GM11168 (cell line): ENCODE measurements around the gene CXADR.

Experiments used
- in situ Hi-C: fragments of 300-500 bp; cut with MboI; formaldehyde crosslinking; loops from one replicate; pipeline ENCODE4 v1.12.0; 2022; ENCODE audit warnings: low sequenced_read_pairs; ENCODE audit not compliant: unreplicated experiment

CXADR gene

DNA sequence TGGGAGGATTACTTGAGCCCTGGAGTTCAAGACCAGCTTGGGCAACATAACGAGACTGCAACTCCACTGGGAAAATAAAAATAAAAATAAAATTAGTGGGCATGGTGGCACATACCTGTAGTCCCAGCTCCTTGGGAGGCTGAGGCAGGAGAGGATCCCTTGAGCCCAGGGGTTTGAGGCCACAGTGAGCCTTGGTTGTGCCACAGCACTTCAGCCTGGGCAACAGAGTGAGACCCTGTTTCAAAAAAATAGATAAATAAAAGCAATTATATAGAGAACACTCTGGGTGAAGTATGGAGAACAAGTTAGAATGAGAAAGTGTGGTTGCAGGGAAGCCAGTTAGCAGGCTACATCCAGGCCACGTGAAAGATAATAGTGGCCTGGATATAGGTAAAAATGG, 25.7 kb downstream of the CXADR start:
- in situ Hi-C loops, result no loop called here

DNA sequence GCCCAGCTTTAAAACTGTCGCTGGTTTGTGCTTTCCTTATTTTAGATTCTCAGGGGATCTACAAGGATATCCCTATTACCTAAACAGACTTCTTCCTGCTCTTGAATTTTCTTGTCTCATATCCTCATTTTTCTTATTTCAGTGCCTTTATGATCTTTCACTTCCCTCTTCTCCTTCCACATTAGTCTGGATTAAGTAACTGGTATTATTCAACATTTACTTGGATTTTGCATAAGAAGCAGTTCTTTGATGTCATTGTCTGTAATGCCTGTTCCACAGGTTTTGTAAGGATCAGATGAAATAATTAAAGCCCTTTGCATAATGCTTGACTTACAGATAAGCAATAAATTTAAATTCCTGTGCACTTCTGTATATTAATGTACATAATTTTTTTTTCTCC, 26.5 kb downstream of the CXADR start:
- in situ Hi-C loops, result no loop called here

DNA sequence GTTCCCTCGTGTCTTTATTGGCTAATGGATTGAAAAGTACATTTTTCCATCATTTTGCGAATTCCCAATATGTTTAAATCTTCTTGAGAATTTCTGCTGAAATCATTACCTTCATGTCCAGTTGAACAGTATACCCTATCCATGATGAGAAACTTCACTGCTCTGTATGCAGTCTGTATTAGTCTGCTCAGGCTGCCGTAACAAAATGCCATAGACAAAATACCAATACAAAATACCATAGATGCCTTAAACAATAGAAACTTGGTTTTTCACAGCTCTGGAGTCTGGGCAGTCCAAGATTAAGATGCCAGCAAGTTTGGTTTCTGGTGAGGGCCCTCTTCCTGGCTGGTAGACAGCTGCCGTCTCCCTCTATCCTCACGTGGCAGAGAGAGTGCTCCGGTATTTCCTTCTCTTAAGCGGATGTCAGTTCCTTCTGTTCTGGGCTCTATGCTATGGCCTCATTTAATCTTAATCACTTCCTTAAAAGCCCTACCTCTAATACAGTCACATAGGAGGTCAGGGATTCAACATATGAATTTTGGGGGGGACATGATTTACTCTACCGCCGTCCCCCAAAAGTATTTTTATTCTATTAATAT, 27.0 kb downstream of the CXADR start:
- in situ Hi-C loops, result no loop called here

DNA sequence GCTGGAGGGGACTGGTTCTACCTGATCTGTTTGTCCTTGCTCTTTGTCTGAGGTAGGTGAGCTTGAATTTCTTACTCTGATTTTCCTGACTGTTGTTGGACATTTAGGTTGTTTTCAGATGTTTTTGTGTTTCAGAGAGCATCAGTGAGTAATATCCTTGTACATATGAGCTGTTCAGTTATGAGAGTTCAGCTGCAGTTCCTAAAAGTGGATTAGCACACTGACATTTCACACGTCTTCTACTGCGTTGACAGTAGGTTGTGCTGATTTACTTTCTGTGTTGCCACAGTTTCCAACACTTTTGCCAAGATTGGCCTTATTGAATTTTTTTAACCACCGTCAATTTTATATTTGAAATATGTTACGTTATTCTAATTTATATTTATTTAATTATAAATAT, 27.7 kb downstream of the CXADR start:
- in situ Hi-C loops, result no loop called here

DNA sequence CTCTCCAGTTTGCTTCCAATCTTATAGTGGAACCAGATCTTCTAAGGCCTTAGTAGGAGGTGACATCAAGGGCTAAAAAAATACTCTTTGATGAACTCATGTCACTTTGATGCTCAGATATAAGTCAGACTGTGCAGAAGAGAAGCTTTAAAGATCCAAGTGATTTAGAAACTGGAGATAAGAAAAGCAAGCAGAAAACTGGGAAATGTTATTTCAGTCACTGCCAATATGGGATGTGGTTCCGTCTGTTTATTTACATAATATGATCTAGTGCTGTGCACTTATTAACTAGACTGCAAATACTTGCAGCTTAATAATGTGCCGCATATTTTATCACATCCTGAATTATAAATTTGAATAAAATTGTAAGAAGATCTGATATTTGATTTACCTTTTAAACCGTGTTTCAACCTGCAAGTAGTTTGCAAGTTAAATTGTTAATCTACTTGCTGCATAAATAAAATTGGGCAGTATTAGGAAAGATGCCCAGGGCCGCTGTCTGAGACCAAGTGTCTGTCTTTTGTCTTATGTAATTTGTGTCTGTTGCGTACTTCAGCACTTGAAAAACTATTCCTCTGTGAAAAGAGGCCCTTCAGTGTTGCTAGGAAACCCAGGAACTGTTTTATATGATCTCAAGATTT, 29.6 kb downstream of the CXADR start:
- in situ Hi-C loops, result no loop called here

DNA sequence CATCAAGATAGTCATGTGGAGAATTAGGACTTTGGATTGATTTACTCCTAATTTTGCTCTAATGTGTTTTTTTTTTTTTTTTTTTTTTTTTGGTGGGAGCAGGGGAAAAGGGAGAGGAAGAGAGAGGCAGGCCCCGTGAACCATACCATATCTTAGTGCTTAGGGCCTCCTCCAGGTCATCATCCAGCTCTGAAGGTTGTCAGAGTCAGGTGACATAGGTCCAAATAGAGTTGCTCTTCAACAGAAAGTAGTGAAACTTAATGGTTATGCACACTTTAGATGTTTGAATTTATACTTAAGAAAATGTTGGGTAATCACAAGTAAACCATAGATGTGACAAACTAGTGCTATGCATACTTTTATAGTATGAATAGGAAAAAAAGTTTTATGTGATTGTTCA, 32.2 kb downstream of the CXADR start:
- in situ Hi-C loops, result no loop called here

DNA sequence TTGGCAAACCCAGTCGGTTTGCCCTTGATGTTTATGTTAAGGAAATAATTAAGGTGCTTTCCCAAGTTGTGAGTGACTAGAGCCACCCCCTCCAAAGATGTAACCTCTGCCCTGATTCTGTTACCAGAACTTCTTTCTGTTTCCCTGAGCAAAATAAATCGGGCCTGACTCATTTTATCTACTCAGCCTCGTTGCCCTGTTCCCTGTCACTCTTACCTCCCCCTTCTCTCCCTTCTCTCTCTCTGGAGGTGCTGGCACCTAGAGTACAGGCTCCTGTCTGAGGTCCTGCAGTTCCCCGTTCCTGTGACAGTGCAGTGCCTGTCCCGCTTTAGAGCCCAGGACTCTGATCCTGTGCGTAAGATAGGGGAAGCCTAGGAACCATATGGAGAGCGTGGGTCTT, 35.4 kb downstream of the CXADR start:
- in situ Hi-C loops, result no loop called here

DNA sequence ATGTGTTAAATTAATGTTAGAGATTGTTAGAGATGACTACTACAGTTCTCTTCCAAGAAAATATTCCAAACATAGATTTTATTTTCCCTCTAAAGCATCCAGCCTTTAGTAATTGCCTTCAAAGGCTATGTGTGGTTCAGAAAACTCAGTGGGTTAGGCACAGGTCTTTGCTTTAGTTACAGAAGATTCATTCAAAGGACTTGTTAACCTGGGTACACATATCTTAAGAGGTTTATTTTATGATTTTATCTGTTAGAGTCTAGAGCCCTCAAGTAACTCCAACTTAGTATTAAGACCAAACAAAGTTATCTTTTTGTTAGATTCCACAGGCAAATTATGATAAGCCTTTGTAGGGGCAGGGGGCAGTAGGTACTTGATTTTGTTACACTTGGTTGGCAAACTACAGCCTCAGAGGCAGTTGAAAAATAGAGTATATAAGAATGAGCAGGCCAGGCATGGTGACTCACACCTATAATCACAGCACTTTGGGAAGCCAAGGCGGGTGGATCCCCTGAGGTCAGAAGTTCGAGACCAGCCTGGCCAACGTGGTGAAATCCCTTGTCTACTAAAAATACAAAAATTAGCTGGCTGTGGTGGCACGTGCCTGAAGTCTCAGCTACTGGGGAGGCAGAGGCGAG, 37.9 kb downstream of the CXADR start:
- in situ Hi-C loops, result no loop called here

DNA sequence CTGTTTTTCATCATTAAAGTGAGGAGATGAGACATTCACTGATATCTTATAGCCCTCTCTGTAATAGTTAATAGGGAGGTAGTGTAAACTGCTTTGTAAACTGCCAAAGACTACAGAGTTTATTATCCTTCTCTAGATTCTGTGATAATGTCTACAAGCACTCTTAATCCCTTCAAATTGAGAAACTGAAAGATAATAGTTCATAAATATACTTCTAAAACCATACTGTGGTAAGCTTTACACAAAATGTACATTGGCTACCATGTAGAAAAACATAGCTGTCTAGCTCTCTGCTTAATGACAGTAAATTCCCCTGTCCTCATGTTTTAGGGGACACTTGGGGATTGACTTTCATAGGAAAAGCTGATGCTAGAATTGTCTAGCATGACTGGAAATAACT, 39.6 kb downstream of the CXADR start:
- in situ Hi-C loops, result no loop called here

DNA sequence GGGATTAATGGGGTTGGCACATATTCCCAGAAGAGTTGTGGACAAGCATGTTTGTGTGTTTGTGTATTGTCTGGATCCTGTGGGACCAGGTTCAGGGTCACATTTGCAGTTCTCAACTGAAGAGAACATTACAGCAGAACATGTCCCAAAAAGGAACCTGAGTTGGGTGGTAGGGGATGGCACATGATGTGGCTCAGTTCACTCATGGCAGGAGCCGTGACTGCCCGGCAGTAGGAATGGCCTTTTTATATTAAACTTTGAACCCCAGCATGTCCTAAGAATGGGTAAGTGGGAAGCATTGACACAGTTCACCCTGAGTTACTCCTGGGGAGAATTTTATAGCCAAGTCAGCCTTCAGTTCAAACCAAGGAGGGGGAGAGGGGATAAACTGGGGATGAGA, 41.3 kb downstream of the CXADR start:
- in situ Hi-C loops, result no loop called here

DNA sequence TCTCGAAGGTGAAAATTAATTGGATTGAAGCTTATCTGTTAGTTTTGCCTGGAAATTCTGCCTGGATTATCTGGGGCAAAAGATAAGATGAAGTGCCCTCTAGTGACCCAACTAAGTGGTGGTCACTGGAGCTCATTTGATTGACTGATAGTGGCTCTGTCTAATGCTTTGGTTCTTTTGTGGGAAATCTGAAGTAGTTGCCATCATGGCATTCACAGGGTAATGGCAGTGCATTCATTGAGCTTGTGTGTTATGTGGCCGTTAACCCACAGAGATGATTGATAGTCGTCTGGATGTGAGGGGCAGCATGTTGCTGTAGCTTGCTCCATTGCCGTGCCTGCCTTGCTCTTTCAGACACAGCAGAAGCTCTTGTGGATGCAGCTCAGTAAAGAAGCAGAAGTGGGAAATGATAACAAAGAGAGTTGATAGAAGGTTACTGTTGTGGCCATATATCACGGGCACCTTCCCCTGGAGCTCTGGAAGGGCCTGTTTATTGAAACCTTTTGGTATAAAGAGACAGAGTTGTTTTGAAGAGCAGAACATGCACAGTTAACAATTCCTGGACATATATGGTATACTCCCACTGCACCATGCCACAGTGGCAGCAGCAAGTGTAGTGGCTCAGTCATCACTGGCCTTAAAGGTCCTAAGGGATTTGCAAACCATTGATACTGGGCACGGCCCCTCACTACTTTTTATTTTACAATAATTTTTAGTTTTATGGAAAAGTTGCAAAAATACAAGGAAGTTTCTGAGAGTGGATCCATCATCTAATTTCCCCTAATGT, 42.0 kb downstream of the CXADR start:
- in situ Hi-C loops, result no loop called here

DNA sequence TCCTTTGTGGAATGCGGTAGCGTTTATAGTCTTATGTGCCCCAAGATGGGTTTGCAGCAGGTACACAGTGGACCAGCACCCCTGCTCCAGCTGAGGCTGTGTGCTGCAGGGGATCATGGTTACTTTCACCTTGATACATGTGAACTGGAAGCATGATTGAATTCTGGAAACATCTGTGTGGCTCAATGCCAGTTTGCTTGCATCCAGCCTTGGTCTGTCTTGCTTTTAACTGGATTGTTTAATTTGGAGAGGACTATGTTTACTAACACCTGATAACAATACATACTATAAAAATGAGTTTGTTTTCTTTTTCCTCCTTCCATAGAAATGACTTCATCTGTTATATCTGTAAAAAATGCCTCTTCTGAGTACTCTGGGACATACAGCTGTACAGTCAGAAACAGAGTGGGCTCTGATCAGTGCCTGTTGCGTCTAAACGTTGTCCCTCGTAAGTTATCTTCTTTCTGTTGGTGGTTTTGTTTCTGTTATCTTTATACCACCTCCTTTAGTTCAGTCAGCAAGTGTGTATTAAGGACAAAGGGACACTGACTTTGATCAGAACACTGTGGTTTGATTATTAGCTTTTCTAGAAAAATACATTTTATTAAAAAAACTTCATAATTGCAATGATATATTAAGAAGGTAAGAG, 47.7 kb downstream of the CXADR start:
- in situ Hi-C loops, result no loop called here

DNA sequence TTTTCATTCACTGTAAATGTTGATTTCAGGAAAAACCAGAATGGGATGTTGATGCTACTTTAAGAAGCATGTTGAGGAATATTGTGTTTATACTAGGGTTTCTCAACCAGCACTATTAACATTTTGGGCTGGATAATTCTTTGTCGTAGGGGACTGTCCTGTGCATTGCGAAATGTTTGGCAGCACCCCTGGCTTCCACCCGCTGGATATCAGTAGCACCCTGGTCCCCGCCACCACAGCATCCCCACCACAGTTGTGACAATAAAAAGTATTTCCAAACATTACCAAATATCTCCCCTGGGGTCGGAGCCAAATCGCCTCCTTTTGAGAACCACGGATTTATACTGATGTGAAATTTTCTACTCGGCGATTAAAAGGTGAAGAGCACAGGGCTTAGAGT, 57.9 kb downstream of the CXADR start:
- in situ Hi-C loops, result no loop called here

DNA sequence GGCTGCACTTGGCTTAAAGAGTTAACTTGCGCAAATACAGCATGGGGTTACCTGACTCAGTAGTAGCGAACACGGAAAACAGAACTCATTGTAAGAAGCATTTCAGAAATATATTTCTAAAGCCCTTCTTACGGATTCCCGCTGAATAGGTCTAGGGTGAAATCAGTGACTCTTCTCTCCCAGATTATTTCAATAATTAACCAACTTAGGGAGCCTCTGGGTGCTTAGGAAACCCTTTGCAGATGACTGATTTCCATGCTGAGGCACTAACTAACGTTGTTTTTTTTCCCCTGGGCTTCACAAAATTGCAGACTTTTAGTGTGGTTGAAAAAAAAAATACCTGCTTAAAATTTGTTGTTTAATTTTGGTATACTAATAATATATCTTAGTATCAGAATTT, 59.6 kb downstream of the CXADR start:
- in situ Hi-C loops, result no loop called here

DNA sequence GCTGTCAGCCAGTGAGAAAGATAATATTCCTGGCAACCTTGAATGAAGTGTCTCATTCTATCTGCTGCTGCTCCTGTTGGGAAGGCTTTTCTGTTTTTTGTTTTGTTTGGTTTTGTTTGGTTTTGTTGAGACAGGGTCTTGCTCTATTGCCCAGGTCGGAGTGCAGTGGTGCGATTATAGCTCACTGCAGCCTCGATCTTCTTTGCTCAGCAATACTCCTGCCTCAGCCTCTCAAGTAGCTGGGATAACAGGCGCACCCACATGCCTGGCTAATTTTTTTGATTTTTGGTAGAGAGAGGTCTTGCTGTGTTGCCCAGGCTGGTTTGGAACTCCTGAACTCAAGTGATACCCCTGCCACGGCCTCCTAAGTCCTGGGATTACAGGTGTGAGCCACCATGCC, 62.2 kb downstream of the CXADR start:
- in situ Hi-C loops, result no loop called here

DNA sequence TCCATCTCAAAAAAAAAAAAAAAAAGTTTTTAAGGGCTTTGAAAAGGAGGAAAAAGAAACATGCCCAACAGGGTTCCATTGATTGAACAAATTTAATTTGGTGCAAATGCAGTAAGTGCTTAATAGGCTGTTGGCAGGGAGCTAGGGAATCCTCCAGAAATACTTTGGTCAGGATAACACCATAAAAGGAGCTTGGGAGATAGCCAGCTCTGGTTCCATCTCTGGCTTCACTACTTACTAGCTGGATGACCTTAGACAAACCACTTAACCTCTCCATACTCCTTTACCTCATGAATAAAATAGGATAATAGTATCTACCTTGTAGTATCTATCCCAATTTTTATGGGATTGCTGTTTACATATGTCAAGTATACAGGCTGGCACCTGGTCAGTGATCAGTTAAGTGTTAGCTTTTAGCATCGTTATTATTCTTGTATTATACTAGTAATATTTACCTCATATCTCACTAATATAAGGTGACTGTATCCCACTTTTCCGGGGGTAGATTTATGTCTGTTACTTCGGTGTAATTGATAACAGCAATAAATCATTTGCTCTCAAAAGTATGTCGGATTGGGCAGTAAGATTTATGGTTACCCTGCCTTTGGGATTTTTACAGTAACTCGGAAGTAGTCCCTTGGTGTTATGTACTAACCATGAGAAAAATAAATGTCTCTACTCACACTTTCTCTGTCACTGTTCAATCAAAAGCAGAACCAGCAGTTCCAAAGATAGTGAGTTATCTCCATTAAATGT, 63.4 kb downstream of the CXADR start:
- in situ Hi-C loops, result no loop called here

DNA sequence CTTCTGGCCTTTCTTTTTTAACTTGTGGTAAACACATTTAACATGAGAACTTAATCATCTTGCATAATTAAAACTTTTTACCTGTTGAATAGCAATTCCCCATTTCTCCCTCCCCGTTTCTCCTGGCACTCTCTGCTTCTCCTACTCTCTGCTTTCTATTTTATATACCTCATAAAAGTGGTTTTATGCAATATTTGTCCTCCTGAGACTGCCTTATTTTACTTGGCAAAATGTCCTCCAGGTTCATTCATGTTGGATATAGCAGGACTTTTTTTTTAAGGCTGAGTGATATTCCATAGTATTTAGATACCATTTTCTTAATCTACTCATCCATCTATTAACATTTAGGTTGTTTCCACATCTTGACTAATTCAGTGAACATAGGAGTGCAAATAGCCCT, 64.9 kb downstream of the CXADR start:
- in situ Hi-C loops, result no loop called here

DNA sequence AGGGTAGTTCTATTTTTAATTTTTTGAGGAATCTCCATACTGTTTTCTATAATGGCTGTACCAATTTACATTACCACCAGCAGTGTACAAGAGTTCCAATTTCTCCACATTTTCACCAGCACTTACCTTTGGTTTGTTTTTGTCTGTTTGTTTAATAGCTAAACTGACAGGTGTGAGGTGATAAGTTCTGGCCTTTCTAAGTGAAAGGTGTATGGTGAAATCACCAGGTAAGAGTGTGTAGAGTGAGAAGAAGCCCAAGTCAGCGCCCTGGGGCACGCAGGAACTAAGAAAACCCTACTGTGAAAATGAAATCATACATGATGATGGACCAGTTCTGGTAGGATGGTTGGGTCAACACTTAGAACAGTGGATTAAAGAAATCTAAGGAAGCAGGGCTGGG, 65.3 kb downstream of the CXADR start:
- in situ Hi-C loops, result no loop called here

DNA sequence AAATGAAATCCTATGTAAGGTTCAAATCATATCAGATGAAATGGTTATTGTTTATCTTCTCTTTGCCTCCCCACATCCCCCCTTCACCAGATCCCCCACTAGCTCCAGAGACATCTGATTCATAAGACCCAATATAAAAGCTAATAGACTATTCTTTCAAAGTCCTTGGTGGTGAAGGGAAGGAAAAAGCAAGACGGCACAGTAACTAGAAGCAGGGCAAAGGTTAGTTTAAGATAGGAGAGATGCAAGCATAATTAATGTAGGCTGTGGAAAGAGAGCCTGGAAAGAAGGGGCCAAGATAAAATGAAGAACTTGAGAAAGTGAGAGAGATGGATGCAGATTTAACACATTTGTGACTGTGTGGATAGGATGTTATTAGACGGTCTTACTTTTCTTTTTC, 66.0 kb downstream of the CXADR start:
- in situ Hi-C loops, result no loop called here

DNA sequence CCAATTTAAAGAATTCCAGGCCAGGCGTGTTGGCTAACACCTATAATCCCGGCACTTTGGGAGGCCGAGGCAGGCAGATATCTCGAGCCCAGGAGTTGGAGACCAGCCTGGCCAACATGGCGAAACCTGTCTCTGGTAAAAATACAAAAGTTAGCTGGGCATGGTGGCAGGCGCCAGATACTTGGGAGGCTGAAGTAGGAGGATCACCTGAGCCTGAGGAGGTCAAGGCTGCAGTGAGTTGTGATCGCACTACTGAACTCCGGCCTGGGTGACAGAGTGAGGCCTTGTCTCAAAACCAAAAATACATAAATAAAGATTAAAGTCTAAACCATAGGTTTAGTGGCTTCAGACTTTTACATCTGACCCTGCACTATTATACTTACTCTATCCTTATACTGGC, 67.5 kb downstream of the CXADR start:
- in situ Hi-C loops, result no loop called here
